Testis (tissue), 2 donors: Measurements from ENCODE around the gene CFAP77.

Experiments used
- CTCF ChIP-seq, 3 experiments: fragments of 450-650 bp in 2 of 3; fragments of 200-600 bp in 1 of 3; sonication (generic) in 1 of 3; IDR thresholded peaks; one replicate each; pipeline ENCODE4 v1.5.1; 2016 to 2019; ENCODE audit warnings: antibody characterized with exemption in 3 of 3, mild to moderate bottlenecking in 2 of 3, moderate library complexity in 1 of 3
- POLR2A ChIP-seq: fragments of 450-650 bp; IDR thresholded peaks from one replicate; pipeline ENCODE4 v1.6.1; 2017; ENCODE audit warnings: antibody characterized with exemption, mild to moderate bottlenecking, moderate library complexity

- TF ChIP-seq POLR2A (no peak), CTCF (IDR thresholded peaks at IDR 0.05) (no peak)
Observed at GRCh38 chr9:132539096-132539495, 129.1 kb downstream of the CFAP77 start.
